GM10266 (cell line): Measurements from ENCODE around the gene WIZ.
"Not testable (repeated sequence)": the region's sequence is repeated elsewhere in the genome, so short reads cannot be mapped to it uniquely, and the experiment has no call there.

Source experiments
- DNase-seq: peaks from one replicate; pipeline ENCODE4 v3.0.0; 2012; ENCODE audit errors: extremely low spot score
- TF ChIP-seq, protein P1 (sequence below): IDR thresholded peaks from 2 replicates; pipeline ENCODE4 v1.5.1; 2012; ENCODE audit warnings: mild to moderate bottlenecking, low read depth; ENCODE audit not compliant: control insufficient read depth, insufficient read depth; ENCODE audit errors: missing control alignments

WIZ gene

DNA sequence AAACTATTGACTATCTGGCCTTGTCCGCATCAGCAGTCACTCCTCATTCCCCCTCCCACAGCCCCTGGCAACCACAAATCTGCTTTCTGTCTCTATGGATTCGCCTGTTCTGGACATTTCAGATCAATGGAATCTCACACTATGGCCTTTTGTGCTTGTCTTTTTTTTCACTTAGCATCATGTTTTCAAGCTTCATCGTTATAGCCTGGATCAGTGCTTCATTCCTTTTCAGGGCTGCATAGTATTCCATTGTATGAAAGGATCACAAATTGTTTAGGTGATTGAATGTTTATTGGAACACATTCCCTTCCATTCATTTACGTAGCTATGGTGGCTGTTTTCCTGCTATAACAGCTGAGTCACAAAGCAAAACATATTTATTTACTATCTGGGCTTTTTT is 37.3 kb upstream of the WIZ start:
- DNase-seq, result no peak
- TF ChIP-seq, protein P1, sequence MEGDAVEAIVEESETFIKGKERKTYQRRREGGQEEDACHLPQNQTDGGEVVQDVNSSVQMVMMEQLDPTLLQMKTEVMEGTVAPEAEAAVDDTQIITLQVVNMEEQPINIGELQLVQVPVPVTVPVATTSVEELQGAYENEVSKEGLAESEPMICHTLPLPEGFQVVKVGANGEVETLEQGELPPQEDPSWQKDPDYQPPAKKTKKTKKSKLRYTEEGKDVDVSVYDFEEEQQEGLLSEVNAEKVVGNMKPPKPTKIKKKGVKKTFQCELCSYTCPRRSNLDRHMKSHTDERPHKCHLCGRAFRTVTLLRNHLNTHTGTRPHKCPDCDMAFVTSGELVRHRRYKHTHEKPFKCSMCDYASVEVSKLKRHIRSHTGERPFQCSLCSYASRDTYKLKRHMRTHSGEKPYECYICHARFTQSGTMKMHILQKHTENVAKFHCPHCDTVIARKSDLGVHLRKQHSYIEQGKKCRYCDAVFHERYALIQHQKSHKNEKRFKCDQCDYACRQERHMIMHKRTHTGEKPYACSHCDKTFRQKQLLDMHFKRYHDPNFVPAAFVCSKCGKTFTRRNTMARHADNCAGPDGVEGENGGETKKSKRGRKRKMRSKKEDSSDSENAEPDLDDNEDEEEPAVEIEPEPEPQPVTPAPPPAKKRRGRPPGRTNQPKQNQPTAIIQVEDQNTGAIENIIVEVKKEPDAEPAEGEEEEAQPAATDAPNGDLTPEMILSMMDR, result no peak

DNA sequence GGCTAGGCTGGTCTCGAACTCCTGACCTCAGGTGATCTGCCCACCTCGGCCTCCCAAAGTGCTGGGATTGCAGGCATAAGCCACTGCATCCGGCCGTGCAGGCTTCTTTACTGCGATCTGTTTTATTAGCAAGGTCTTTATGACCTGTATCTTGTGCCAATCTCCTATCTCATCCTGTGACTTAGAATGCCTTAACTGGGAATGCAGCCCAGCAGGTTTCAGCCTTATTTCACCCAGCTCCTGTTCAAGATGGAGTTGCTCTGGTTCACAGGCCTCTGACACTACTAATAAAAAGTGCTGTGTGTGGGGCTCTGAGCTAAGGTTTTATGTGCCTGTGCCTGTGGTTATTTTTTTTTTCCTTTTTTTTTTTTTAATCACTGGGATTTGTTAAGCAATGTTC is 36.0 kb upstream of the WIZ start:
- DNase-seq, result not testable (repeated sequence)

DNA sequence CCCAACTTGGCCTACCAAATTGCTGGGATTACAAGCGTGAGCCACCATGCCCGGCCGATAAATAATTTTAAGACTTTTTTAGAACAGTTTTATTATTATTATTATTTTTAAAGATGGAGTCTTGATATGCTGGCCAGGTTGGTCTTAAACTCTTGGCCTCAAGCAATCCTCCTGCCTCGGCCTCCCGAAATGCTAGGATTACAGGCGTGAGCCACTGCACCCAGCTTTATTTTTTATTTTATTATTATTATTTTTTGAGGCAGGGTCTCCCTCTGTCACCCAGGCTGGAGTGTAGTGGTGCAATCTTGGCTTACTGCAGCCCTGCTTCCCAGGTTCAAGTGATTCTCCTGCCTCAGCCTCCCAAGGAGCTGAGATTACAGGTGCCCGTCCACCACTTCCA is 31.2 kb upstream of the WIZ start:
- DNase-seq, result not testable (repeated sequence)

DNA sequence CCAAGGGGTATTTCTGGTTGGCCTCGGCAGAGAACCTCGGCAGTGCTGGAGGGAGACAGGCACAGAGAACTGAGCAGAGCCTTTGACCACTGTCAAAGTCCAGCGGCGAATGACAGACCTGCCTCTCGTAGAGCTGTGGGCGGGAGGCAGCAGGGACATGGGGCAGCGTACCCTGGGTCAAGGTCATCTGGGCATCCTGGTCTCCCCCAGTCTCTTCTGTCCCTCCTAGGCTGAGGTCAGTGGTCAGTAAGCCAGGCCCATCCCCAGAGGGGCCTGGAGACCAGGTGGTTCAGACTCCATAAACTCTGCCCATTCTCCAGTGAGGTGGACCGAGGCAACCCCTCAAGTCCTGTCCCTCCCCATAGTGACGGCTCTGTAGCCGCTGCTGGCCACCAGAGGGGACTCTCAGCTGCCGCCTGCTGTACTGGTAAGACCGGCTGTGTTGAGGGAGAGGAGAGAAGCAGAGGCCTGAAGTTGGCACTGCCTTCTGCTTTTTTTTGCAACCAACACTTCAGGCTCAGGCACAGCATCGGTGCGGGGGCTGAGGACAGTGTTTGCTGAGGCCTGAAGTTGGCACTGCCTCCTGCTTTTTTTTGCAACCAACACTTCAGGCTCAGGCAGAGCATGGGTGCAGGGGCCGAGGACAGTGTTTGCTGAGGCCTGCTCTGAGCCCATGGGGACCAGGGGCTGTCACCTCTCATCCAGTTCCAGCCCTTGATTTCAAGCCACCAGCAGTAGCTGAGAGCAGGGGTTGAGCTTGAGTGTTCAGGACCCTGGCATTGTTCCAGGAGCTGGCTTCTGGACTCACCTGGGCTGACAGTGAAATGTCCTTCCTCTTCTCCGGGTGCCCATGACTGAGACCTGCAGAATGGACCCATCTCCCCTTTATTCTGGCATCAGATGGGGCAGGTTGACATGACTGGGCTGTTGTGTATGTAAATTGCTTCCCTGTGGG is 29.9 kb upstream of the WIZ start, which contains the start of gene PGLYRP2:
TSS of gene PGLYRP2 (minus strand) at position 111 of the 955 bp plus-strand sequence. CDS start 130 bp downstream, outside the sequence.
- DNase-seq, result peak; percentile 18
- TF ChIP-seq, protein P1, result peak; percentile 16

DNA sequence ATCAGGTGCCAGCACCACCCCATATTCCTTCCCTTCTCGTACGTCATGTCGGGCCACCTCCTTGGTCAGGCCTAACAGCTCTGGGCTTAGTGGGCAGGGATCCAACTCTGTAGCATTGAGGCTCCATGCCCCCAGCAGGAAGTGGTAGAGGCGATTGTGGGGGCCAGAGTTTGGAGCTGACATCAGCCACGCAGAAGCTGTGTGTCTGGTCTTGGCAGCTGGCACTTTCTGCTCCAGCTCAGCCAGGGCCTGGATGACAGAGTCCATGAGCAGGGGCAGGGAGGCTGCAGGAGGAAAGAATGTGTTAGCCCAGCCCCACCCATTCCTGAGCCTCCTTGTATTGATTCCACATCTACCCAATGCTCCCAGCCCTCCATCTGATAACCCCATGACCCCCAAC is 26.6 kb upstream of the WIZ start:
- TF ChIP-seq, protein P1, result no peak
- DNase-seq, result no peak

DNA sequence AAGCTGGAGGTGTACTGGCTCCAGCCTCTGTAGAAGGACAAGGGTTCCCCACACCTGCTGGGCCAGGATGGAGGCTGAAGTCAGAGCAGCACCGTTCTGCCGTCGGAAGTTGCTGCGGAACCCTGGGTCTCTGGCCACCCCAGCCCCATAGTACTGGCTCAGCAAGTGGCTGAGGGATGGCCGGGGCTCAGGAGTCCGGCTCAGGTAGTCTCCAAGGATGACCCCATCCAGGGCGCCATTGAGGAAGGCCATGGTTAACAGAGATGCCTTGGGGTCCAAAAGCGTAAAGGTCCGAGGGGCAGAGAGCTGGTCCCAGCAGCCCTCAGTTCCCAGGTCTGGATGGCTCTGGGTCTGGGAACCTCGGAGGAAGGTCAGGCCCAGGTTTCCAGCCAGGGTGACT is 25.9 kb upstream of the WIZ start:
- no peak for DNase-seq
- TF ChIP-seq, protein P1, result no peak

DNA sequence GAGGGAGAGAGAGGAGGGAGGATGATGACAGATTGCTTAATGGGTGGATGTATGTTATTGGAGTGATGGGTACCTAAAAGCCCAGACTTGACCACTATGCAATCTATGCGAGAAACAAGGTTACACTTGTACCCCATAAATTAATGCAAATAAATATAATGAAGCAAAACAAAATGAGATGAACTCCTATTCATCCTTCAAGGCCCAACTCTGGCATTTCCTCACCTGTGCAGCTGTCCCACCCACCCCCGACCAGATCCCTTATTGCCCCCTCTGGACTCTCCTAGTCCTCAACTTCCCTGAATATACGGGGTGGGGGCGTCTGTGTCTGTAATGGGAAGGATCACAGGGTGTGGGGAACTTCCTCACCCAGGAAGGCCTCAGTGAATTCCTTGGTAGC is 25.4 kb upstream of the WIZ start:
- TF ChIP-seq, protein P1, result no peak
- no peak for DNase-seq

DNA sequence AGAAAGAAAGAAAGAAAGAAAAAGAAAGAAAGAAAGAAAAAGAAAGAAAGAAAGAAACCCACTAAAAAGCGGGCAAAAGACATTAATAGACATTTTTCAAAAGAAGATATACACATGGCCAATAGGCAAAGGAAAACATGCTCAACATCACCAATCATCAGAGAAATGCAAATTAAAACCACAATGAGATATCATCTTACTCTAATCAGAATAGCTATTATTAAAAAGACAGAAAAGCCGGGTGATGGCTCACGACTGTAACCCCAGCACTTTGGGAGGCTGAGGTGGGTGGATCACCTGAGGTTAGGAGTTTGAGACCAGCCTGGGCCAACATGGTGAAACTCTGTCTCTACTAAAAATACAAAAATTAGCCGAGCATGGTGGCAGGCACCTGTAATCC is 24.1 kb upstream of the WIZ start:
- not testable (repeated sequence) for DNase-seq

DNA sequence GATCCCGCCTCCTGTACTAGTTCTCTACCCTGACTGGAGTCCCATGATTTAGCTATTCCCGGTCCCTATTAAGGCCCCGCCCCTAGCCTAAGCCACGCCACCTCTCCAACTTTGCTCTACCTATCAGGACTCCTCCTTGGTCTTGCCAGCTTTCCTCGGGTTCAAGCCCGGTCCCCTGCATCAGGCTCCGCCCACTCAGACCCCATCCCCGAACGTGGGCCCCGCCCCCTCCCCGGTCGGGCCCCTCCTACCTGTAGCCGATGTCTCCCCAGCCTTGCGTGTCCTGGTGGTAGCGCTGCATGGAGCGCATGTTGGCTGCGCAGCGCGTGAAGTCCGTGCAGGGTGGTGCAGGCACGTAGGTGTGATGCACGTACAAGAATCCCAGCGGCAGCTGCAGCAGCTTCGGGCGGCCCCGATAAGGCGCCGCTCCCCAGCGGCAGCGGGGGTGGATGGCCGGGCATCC is 21.9 kb upstream of the WIZ start:
- TF ChIP-seq, protein P1, result no peak
- DNase-seq, result no peak
